ENCODE results near the gene APOO. TPM values are rescaled to one million over a fixed set of nuclear protein-coding genes. Genes with fewer than 3 reads are reported as not detected.

APOO gene
- total and polyA plus RNA-seq, 10 donors: 5.8 to 18.0 (median 11.9) TPM

- no peak overlapping the region for H3K27ac ChIP-seq
Measured at GRCh38 chrX:23855569-23855968, 52.2 kb downstream of the APOO start.

GRCh38 chrX:23854945-23855344, 52.8 kb downstream of the APOO start:
- H3K27ac ChIP-seq: peak overlapping the region in 1 of 8 donors; percentile 4
- H3K4me3 ChIP-seq: no peak overlapping the region
- intact Hi-C loops (cut with DNase I; ENCODE audit: low total_unique reads): no loop called here
- 66 to 86% (median 75%) methylated on average over 3 of the region's 3 CpGs for WGBS, 5 donors
- TF ChIP-seq POLR2AphosphoS5 (IDR thresholded peaks at IDR 0.05): no peak
- H3K27me3 ChIP-seq (replicated peaks in 1 of 7): no peaks in the 10 kb centered on the region
- H3K4me1 ChIP-seq: no peaks in the 10 kb centered on the region
- peaks cover 0 to 12% (median 0%) of the 10 kb centered on the region in 6 donors for H3K36me3 ChIP-seq
- H3K9me3 ChIP-seq: no peaks in the 10 kb centered on the region
- DNase-seq: no peak

More at GRCh38 chrX:23855569-23855968, 52.2 kb downstream of the APOO start:
- 51 to 87% (median 67%) methylated on average over 4 of the region's 4 CpGs for WGBS, 5 donors
- H3K9me3 ChIP-seq: no peaks in the 10 kb centered on the region
- H3K4me3 ChIP-seq: no peak overlapping the region
- peaks cover 0 to 12% (median 0%) of the 10 kb centered on the region in 6 donors for H3K36me3 ChIP-seq
- no peaks in the 10 kb centered on the region for H3K27me3 ChIP-seq (replicated peaks in 1 of 7)
- H3K4me1 ChIP-seq: no peaks in the 10 kb centered on the region
- TF ChIP-seq CTCF (IDR thresholded peaks at IDR 0.05 in 8 of 11, conservative IDR thresholded peaks at IDR 0.05 in 3 of 11): no peak
- TF ChIP-seq POLR2AphosphoS5 (IDR thresholded peaks at IDR 0.05): no peak
- no peak for TF ChIP-seq POLR2A (IDR thresholded peaks at IDR 0.05)
- no peak for DNase-seq
- intact Hi-C loops (cut with DNase I; ENCODE audit: low total_unique reads): no loop called here

GRCh38 chrX:23854122-23854521, 53.6 kb downstream of the APOO start:
- WGBS, 5 donors: 70 to 100% (median 86%) methylated on average over 3 to 4 of the region's 4 CpGs
- intact Hi-C loops (cut with DNase I; ENCODE audit: low total_unique reads): no loop called here
- Histone ChIP-seq H3K27ac (peak overlapping the region in 1 of 8 donors; percentile 4), H3K4me3 (no peak overlapping the region), H3K9me3 (no peaks in the 10 kb centered on the region), H3K27me3 (replicated peaks in 1 of 7) (no peaks in the 10 kb centered on the region), H3K4me1 (no peaks in the 10 kb centered on the region), H3K36me3 (peaks cover 0 to 12% (median 0%) of the 10 kb centered on the region in 6 donors)
- TF ChIP-seq POLR2A (IDR thresholded peaks at IDR 0.05): no peak
- TF ChIP-seq CTCF (IDR thresholded peaks at IDR 0.05 in 8 of 11, conservative IDR thresholded peaks at IDR 0.05 in 3 of 11): no peak
- TF ChIP-seq POLR2AphosphoS5 (IDR thresholded peaks at IDR 0.05): no peak
- DNase-seq: no peak

- H3K4me3 ChIP-seq: no peak overlapping the region
- H3K9me3 ChIP-seq: no peaks in the 10 kb centered on the region
- H3K4me1 ChIP-seq: no peaks in the 10 kb centered on the region
- 61 to 93% (median 79%) methylated on average over 2 of the region's 2 CpGs for WGBS, 5 donors
- no peak overlapping the region for H3K27ac ChIP-seq
- H3K36me3 ChIP-seq: no peaks in the 10 kb centered on the region
- DNase-seq: no peak
- intact Hi-C loops (cut with DNase I; ENCODE audit: low total_unique reads): no loop called here
- TF ChIP-seq POLR2AphosphoS5 (IDR thresholded peaks at IDR 0.05) (no peak), CTCF (IDR thresholded peaks at IDR 0.05 in 8 of 11, conservative IDR thresholded peaks at IDR 0.05 in 3 of 11) (no peak), POLR2A (IDR thresholded peaks at IDR 0.05) (no peak)
- no peaks in the 10 kb centered on the region for H3K27me3 ChIP-seq (replicated peaks in 1 of 7)
Measured at GRCh38 chrX:23851544-23851943, 56.2 kb downstream of the APOO start.

- H3K27ac ChIP-seq: no peak overlapping the region
- TF ChIP-seq POLR2AphosphoS5 (IDR thresholded peaks at IDR 0.05) (no peak), POLR2A (IDR thresholded peaks at IDR 0.05) (no peak), CTCF (IDR thresholded peaks at IDR 0.05 in 8 of 11, conservative IDR thresholded peaks at IDR 0.05 in 3 of 11) (no peak)
- peaks cover 0 to 15% (median 0%) of the 10 kb centered on the region in 6 donors for H3K4me1 ChIP-seq
- H3K27me3 ChIP-seq (replicated peaks in 1 of 7): no peaks in the 10 kb centered on the region
- no peak for DNase-seq
- intact Hi-C loops (cut with DNase I; ENCODE audit: low total_unique reads): no loop called here
- H3K9me3 ChIP-seq: no peaks in the 10 kb centered on the region
- WGBS, 5 donors: 88 to 99% (median 90%) methylated on average over 4 to 5 of the region's 5 CpGs
- no peaks in the 10 kb centered on the region for H3K36me3 ChIP-seq
- no peak overlapping the region for H3K4me3 ChIP-seq
Measured at GRCh38 chrX:23849241-23849640, 58.5 kb downstream of the APOO start.

Measured in spleen (tissue), 11 donors.